Skin of body (tissue), 2 donors: ENCODE results near the gene NSG1. TPM values are rescaled to one million over a fixed set of nuclear protein-coding genes. Genes with fewer than 3 reads are reported as not detected.
A peak's percentile ranks its signal among the peaks of the same experiment; 100 is the strongest.
"Not testable (repeated sequence)": the region's sequence is repeated elsewhere in the genome, so short reads cannot be mapped to it uniquely, and the experiment has no call there.

Experiments used
- DNase-seq: peaks from one replicate; lab custom pipeline; 2025; lab: John Stamatoyannopoulos, UW
- total RNA-seq: library from RNA; depleted of rRNA; stranded (reverse); fragments of >200 nt; gene quantifications from one replicate; pipeline ENCODE4 v1.2.3, GENCODE V29; 2014

The NSG1 gene
- total RNA-seq, 1 donor from 2014 or later: 13.3 TPM

DNA sequence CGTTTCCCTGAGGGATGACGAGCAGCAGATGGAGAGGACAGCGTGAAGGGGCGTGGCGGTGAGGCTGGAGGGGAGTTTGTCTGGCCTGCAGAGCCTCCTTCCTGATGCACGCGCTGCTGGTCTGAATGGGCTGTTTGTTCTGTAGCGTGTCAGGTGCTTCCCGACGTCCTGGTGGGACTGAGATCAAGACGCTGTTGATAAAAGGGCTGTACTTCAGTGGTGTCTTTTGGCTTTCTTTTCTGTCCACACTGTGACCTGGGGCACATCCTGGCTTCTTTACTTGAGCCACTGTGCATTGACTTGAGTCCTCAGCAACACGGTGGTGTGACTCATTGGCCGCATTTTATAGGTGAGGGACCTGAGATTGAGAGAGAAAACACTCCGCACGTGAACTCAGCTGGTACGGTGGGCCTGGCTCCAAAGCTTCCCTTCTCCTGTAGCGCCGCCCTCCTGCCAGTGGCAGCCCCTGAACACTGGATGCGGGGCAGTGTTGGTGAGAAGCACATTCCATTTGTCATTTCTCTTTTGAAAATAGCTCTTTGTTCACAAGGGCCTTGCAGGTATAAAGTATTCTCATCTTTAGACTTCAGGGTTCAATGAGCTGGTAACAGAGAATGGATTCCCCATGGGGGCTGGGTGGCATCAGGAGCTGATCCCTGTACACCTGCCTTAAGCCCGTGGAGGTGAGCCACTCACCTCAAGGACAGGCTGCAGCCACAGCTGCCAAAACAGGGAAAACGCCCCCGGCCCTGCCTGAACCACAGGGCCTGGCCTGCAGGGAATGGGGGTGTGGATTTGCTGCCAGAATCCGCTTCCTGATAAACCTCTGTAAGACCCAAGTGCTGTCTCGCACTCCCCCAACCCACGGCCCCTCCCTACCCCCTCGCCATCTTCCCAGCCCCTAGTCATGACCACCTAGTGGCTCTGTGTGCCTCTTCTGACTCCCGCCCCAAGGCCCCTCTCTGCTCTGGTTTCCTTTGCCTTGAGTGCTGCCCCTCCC lies 29.2 kb downstream of the NSG1 start:
- DNase-seq: no peak

DNA sequence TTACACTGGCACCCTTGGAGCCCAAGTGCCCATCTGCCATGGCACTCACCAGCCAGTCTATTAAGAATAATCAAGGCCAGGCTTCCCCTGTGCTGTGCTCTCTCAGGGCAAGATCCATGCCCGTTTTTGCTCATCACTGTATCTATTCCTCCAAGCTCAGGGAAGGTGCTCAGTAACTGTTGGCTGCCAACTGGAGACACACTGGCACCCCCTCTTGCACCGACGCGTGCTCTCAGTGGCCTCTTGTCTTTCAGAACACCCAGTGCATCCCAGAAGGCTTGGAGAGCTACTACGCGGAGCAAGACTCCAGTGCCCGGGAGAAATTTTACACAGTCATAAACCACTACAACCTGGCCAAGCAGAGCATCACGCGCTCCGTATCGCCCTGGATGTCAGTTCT lies 30.1 kb downstream of the NSG1 start:
- no peak for DNase-seq

GRCh38 chr4:4417886-4418285 lies 31.0 kb downstream of the NSG1 start:
- no peak for DNase-seq

GRCh38 chr4:4418676-4419390 lies 31.9 kb downstream of the NSG1 start:
- no peak for DNase-seq

DNA sequence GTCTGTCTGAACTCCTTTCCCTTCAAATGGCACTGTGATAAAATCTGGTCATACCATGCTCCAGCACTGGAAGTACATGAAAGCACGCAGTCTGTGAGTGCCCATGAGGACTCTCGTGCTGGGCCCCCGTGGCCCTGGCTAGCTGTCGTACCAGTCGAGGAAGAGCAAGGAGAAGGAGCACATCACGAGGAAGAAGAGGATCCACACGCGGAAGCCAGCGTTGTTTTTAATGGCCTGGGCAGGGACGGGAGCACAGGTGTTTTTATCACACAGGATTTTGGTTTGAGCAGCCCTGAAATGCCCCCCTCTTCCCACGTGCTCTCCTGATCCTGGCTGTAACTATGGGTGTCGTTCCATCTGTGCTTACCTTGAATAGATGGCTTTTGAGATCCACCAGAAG lies 33.0 kb downstream of the NSG1 start:
- DNase-seq: no peak

GRCh38 chr4:4420421-4420820 lies 33.5 kb downstream of the NSG1 start:
- no peak for DNase-seq

DNA sequence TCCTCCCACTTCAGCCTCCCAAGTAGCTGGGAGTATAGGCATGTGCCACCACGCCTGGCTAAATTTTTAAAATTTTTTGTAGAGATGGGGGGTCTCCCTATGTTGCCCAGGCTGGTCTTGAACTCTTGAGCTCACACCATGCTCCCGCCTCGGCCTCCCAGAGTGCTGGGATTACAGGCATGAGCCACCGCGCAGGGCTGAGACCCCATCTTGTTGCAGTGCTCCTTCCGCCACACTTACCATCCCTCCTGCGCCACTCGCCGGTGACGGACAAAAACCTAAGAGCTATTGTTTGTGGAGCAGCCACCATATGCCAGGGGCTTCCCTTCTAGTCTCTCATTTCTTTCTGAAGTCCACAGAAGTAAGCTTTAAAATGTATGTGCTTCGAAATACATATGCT lies 34.5 kb downstream of the NSG1 start:
- no peak for DNase-seq

DNA sequence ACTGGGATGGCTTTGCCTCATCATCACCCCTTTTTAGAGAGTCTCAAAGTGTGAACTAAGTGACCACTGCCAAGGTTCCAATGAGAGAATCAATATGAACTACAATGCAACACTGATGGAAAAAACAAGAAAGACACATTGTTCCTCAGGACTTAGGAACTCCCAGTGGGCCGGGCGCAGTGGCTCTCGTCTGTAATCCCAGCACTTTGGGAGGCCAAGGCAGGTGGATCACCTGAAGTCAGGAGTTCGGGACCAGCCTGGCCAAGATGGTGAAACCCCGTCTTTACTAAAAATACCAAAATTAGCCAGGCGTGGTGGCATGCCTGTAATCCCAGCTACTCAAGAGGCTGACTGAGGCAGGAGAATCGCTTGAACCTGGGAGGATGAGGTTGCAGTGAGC lies 35.2 kb downstream of the NSG1 start:
- not testable (repeated sequence) for DNase-seq

DNA sequence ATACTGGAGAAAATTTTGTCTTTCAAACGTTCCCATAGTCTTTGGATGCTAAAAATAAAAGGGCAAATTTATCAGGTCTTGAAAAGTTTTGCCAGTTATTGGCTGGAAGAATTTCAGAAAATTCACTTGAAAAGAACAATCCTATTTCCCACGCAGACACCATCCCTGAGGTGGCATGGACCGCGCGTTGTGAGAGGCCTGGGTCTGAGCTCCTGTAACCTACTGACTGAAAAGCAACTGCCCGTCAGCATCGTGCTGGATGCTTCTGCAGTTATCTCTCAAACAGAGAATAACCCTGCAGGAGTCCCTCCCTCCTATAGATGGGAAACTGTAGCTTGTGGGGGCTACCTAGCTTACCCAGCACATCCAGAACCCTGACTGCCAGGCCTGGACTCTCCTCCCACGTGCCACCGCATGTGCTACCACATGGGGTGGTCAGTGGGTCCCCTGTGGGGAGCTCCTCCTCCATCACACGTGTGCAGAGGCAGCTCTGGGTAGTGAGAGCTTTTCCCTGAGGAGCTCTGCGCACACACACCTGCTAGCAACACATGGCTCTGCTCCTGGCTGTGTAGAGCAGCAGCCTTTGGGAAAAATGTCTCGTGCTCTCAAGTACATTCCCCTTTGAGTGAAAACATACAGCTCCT lies 36.1 kb downstream of the NSG1 start:
- no peak for DNase-seq

DNA sequence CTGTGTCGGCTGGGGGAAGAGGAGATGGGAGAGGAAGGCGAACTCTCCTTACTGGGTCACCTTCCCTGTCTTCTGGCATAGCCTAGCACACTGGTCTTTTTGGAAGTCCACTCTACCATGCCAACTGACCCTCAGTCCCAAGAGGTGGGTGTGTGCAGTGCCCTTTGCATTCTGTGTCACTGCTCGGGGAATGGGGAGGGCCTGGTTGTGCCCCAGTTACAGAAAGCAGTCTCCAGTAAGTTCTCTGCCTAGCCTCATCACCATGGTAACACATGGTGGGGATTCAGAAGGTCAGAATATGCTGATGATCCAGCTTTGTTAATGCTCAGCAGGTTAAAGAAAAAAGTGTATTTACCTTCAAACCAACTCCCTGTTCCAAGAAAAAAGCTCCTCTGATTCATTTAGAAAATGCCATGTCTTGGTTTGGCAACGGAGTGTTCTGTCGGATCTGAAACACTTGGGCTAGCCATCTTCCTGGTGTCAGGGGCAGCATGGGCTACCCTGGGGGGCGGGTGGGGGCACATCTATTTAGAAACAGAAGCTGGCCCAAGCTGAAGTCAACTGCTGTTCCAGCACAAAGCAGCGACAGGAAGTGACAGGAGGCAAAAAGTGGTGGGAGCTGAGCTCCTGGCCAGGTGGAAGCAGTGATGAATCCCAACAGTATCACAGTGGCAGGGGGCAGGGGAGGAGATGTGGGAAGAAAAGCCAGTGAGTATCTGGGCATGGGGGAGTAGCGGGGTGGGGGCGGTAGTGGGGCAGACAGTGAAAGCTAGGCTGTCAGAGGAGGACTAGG lies 37.0 kb downstream of the NSG1 start:
- no peak for DNase-seq

GRCh38 chr4:4424499-4425115 lies 37.7 kb downstream of the NSG1 start:
- no peak for DNase-seq

DNA sequence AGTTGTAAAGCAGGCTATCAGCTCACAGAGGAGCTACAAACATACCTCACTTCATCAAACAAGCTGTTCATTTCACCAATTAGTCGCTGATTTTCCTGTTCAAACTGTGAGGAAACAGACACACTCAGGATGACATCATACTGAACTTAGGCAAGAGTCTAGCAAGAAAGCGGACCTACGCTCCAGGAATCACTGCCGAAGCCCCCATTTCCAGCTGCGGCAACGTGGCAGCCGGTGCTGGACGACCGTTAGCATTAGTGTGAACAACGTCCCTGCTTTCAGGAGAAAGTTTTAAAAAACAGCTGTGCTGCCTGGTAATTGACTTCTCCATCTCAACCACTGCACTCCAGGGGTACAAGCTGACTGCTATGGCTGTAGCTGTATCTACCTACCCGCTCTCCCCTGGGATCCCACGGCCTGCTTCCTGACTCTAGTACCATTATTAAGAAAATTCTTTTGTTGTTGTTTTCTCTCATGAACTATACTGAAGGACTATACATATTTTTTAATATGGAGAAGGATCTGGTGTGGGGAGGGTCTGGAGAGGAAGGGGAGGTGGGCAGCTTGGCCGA lies 38.3 kb downstream of the NSG1 start:
- no peak for DNase-seq

DNA sequence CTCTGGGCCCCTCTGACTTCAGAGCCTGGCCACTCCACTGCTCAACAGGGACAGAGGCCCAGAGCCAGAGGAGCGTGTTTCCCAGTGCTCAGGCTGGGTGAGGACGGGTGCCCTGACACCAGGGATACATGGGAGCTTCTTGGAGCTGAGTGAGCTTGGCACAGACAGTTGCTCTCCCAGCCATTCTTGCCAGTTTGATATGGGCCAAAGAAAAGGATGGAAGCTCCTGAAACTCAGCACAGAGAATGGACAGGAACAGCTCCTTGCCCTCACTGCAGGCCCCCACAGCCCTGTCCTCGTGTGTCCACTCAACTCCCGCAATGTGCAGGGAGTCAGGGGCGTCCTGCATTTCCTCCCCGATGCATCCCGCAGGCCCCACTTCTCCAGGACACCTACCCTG lies 38.8 kb downstream of the NSG1 start:
- DNase-seq: no peak

GRCh38 chr4:4426511-4427120 lies 39.7 kb downstream of the NSG1 start:
- no peak for DNase-seq

DNA sequence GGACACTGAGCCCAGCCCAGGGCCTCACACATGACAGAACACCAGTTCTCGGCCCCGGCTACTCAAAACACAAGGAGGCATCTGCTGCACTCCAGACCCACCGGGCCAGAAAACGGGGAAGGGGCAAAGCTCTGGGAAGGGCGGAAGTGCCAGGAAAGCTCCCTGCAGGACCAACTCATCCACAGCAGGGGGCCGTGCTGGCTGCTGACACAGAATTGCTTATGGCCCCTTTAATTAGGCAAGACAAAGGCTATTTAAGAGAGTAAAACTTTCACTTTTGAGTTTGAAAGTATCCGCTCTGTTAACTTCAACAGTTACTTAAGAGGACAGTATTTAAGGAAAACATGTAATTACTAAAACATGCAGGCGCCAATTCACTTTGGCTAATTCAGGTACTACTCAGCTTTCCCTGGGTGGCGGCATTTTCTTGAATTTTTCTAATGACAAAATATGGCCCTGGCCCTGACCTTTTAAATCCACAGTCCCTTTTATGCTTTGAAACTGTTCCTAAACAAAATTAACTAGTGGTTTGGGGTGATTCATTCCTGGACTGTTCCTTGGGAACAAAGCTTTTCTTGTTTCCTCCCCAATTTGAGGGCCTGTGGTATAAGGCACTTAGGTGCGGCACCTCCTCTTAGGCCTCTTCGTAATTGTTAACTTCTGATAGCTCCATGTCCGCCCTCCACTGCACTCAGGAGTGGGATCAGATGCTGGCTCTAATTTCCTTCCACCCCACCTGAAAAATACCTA lies 40.4 kb downstream of the NSG1 start:
- DNase-seq: no peak

DNA sequence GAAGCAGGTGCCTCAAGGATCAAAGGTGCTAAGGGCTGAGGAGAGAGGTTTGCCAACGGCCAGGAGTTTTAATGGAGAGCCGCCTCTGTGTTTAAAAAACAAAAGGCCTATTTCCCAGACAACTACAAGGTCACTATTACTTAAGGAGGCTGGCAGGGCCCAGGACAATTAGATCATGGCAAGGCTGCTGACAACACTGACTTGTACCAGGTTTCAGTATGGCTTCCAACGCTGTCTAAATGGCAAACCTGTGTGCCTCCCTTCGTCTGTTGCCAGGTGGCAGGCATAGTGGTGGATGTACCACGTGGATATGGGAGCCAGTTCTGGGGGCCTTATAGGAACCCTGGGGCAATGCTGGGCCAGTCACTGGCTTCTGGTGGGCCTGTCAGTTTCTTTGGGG lies 41.0 kb downstream of the NSG1 start:
- DNase-seq: no peak

DNA sequence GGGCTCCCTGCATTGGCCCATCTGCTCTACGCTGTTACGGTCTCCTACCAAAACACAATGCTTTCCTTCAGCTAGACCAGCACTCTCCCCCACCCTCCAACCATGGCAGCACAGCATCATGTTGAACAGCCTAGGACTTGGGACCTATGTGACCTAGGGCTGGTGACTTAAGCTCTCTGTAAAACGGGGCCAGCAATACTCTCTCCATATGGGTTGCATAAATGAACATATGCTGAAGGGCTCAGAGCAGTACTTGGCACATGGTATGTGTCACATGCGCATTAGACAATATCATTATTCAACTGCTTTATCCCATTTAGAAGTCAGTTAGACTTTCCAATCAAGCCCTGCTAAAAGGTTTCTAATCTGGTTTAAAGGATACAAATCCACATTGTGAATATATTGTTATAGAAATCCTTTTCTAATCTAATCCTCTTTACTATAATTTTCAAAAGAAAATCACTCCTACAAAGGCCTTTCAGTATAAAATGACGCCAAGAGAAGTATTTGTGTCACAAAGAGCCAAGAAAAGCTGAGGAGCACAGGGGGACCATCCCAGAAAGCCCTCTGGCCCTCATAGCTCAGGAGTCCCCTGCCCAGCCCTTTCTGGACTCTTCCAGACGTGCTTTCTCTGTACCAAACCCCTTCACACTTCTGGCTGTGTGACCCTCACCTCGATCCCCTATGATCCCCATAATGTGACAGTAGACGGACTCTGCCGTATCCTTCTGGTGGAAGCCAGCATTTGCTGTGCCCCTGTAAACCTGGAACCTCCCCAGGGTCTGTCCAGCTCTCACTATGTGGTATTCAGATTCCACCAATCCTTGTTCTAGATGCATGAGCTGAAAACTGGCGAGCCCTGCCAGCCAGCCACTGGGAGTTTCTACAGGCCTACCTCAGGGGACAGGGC lies 42.3 kb downstream of the NSG1 start:
- peak; percentile 61 for DNase-seq

GRCh38 chr4:4430492-4431195 lies 43.7 kb downstream of the NSG1 start:
- no peak for DNase-seq
